HG02973 (cell line): ENCODE measurements around the gene CACNG7.
"Not testable (repeated sequence)": the region's sequence is repeated elsewhere in the genome, so short reads cannot be mapped to it uniquely, and the experiment has no call there.

Source experiments
- ATAC-seq: cut with Tn5 transposase; IDR thresholded peaks from one replicate; pipeline ENCODE4 v1.9.1; 2021; ENCODE audit warnings: moderate library complexity; ENCODE audit not compliant: unreplicated experiment

The CACNG7 gene

DNA sequence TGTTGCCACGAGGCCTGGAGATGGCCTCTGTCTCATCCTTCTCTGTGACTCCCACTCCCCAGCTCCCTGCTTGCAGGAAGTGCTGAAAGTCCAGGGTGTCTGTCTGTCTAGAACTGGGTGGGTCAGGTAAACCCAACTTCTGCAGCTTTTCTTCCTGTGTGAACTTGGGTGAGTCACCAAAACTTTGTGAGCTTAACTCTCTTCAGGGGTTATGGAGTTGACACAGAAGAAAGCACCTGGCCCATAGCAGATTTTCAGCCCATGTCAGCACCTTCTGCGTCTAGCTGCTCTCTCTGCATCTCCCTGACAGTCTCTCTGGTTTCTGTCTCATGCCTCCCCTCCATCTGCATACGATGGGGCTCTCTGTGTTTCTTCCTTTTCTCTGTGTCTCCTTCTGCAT, 4.2 kb upstream of the CACNG7 start:
- no peak for ATAC-seq

DNA sequence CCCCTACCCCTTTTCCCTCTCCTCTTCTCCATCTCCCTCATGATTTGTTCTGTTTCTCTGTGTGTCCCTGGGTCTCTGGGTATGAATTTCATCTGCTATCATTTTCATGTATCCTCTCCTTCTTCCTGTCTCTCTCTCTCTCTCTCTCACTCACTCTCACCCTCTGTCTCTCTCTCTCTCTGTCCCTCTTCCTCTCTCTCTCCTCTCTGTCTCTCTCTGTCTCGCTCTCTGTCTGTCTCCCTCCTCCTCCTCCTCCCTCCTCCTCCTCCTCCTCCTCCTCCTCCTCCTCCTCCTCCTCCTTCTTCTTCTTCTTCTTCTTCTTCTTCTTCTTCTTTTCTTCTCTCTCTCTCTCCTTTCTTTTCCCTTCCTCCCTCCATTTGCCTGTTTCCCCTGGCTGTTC, 3.3 kb upstream of the CACNG7 start:
- ATAC-seq = no peak

DNA sequence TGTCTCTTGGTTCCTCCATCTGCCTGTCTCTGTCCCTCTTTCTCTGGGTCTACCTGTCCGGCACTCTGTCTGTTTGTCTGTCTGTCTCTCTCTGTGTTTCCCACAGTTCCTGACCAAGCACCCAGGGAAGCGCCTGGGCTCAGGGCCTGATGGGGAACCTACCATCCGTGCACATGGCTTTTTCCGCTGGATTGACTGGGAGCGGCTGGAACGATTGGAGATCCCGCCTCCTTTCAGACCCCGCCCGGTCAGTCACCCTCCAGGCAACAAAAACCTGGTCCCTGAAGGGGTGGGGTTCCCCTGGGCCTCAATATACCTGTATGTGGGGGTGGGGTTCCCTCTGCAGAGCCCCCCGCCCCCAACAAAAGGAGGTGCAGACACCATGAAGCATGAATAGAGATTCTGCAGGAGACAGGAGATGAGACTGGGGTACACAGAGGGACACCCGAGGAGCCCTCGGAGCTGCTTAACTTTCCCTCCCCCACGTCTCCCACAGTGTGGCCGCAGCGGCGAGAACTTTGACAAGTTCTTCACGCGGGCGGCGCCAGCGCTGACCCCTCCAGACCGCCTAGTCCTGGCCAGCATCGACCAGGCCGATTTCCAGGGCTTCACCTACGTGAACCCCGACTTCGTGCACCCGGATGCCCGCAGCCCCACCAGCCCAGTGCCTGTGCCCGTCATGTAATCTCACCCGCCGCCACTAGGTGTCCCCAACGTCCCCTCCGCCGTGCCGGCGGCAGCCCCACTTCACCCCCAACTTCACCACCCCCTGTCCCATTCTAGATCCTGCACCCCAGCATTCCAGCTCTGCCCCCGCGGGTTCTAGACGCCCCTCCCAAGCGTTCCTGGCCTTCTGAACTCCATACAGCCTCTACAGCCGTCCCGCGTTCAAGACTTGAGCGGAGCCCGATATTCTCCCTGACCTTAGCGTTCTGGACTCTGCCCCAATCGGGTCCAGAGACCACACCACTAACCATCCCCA, 2.6 kb upstream of the CACNG7 start:
- ATAC-seq = no peak

DNA sequence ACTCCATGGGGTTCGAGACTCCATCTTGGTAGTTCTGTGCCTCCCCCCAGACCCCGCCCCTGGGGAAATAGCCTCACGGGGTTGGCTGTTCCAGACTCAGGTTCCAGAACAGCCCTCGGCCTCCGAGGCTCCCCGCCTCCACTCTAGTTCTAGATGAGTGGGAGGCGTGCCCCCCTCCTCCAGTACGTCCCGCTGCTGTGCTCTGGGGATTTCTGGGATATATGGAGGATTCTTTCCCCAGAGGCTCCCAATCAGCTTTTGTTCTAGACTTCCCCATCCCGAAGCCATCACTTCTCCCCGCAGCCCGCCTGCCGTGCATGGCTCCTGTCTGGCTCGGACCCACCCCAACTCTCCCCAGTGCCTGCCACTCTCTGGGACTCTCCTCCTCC, 1.9 kb upstream of the CACNG7 start:
- no peak for ATAC-seq

DNA sequence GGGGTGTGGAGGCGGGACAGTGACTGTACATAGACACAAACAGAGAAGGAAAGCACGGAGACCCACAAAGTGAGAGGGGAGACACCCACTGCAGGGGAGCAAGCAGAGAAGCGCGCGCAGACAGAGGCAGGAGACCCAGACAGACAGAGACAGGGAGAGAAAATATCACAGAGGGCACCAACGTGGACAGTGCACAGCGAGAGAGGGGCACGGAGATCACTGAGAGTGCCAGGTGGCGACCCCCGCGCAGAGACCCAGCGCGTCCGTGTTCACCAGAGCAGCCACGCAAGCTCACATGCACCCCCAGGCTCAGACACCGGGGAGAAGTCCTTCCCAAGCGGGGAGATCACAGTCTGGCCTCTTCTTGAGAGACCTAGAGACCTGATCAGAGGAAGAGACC, 1.4 kb upstream of the CACNG7 start:
- ATAC-seq = no peak

DNA sequence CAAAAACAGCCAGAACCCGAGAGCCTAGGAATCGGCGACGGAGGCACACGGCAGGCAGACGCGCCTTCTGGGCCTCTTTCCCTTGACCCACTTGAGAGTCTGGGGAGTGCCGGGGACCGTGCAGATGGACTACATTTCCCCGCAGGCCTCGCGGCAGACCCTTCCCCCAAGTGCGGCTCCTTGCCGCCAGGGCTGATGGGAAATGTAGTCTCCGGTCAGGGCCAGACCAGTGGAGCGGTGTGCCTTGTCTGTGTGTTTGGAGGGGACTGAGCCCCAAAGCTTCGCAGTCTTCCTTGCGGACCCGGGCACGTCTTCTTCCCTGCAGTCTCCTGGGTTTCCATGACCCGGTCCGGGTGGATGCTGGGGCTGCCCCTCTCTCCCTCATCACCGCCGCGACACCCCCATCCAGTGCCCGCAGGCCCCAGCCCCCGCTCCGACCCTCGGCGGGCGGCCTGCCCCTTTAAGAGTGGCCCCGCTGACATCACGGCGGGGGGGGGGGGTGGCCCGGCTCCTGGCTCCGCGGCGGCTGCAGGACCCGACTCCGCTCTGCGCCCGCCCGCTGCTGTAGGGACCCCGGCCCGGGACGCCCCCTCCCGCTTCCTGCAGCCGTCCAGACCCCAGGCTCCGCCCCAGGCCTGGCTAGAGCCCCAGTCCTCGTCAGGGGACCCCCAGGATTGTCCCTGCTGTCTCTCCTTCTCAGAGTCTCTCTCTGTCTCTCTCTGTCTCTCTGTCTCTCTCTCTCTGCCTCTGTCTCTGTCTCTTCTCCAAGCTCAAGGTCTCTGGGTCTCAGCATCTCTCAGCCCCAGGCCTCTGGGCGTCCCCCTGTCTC, 758 bp upstream of the CACNG7 start:
- ATAC-seq = no peak

DNA sequence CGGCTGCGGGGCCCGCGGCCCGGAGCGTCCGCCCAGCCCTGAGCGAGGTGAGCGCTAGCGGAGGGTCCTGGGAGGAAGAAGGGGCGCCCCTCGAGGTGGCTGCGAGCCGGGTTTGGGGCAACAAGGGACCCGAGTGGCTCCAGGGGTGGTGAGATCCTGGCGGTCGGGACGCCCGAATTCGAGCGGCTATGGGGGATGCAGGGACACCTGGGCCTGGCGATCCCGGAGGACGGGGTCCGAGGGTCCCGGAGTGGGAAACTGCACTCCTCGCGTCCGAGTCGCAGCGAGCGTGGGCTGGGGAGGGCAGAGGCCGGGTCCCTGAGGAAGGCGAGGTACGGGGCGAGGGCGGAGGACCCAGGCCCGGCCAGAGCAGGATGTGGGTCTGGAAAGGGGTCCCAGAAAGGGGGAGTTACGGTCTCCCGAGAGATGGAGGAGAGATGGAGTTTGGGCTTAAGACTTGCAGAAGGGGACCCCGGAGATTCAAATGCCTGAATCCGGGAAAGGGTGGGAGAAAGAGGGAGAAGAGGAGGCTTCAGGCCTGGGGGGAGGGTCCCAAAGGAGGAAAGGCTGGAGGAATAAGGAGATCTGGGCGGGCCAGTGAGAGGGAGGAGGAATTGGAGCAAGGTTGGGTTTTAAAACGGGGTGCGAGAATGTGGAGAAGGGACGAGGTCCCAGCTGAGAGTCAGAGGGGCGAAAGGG, 542 bp downstream of the CACNG7 start:
- no peak for ATAC-seq

DNA sequence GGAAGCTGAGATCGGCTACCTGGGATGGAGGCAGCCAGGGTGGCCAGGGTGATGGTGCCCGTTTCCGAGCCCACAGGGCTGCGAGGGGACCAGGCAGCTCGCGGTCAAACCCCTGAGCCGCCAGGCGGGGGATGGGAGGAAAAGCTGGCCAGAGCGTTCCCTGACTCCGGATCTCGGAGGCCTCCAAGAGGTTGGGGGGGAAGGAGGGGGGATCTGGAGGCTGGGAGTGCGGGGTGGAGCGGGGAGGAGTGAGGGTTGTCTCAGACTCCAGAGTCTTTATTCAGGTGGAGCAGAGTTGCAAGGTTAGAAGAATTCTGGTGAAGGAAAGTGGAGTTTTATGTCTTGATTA, 1.1 kb downstream of the CACNG7 start:
- no peak for ATAC-seq

DNA sequence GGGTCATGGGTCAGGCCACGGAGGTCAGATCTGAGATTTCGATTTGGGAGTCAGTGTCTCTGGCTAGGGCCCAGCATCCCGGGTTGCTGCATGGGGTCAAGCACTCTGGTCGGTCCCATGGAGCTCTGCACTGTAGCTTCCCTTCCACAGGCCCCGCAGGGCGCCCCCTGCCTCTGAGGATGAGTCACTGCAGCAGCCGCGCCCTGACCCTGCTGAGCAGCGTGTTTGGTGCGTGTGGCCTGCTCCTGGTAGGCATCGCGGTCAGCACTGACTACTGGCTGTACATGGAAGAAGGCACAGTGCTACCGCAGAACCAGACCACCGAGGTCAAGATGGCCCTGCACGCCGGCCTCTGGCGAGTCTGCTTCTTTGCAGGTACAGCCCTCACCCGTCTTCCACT, 3.6 kb downstream of the CACNG7 start:
- no peak for ATAC-seq

DNA sequence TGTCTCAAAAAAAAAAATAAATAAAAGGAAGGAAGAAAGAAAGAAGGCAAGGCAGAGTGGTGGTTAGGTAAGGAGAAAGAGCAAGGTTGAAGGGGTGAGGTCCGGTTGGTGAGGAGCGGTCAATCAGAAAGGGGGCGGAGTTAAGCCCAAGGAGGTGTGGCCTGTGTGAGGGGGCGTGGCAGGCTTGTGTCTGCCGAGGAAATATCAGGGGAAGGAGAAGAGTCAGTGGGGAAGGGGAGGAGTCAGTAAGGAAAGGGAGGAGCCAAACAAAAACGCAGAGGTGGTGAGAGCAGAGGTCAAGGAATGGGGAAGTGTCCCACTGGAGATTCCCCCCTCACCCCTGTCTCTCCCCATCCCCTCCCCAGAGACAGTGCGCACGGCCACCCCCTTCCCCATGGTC, 5.9 kb downstream of the CACNG7 start:
- ATAC-seq = no peak

DNA sequence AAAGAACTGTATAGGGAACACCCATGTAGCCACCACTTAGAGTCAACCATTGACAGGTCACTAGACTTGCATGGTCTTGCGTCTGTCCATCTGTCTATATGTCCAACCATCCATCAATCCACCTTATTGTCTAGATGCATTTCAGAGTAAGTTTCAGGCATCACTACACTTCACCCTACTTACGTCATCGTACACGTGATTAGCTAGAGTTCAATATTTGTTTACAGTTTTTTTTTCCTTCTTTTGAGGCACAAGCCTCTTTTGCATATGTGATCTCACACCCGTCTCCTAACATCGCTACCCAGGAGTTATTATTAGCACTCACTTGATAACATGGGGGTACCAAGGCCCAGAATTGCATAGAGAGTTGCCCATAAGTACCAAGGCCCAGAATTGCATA, 6.9 kb downstream of the CACNG7 start:
- ATAC-seq = no peak

DNA sequence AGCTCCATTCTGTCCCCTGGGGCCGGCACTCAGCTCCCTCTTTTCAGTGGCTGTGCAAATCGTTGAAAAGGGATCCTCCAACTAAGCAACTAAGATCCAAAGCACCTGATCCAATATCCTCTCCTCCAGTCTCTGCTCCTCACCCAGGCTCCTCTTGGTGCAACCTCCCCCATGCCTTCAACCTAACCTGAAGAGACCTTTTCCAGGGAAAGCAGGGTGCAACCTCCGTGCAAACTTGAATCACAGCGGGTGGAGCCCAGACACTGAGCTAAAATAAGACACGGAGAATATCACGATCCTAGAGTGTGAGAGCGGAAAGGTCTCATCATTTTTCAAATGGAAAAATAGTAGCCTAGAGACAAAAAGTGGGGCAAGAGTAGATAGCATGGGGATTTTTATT, 8.3 kb downstream of the CACNG7 start:
- ATAC-seq = no peak

DNA sequence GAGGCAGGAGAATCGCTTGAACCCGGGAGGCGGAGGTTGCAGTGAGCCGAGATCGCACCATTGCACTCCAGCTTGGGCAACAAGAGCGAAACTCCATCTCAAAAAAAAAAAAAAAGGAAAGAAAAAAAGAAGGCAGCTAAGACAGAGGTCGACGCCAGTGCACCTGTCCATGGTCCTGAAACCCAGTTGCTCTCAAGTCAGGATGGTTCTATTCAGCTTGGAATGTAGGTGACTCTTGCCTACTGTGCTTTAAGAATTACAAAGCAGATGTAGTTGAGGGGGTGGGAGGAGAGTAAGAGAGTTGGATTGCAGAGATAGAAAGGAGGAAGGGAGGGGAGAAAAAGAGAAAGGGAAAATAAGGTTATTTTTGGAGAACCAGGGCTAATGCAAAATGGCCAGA, 18.7 kb downstream of the CACNG7 start:
- no peak for ATAC-seq

DNA sequence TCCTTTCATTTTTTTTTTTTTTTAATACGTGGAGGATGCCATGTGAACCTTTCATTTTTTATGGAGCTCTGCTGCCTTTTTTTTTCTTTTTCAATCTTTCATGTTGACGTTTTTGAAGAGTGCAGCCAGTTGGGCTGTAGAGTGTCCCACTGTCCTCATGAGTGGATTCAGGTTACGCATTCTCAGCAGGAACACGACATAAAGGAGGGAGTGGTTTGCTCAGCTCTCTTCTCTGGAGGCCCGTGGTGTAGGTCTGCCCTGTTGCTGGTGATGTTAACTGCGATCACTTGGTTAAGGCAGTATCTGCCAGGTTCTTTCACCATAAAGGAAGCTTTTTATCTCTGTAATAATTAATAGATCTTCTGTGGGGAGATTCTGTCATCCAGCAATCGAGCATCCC, 27.0 kb downstream of the CACNG7 start:
- no peak for ATAC-seq

DNA sequence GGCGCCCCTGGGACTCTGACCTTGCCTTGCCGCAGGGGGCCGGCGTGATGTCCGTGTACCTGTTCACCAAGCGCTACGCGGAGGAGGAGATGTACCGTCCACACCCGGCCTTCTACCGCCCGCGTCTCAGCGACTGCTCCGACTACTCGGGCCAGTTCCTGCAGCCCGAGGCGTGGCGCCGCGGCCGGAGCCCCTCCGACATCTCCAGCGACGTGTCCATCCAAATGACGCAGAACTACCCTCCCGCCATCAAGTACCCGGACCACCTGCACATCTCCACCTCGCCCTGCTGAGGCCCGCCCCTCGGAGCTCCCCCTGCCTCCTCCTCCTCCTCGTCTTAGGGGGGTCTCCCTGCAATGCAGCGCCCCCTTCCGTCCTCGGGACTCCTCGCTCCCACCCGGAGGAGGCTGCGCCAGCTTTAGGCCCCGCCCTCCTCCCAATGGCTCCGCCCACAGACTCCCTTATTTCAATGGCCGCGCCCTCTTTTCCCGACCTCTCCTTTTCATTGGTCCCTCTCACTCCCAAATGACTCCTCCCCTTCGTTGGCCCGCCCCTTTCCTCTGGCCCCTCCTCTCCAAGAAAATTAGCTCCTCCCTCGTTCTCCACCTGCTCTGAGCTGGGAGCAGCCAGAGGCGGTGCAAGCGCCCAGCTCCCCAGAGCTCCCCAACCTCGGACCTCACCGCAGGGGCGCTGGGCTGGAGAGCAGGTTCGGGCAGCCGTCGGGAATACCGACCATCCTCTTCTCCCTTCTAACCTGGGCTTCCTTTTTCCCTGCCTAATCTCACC, 33.1 kb downstream of the CACNG7 start:
- no peak for ATAC-seq

DNA sequence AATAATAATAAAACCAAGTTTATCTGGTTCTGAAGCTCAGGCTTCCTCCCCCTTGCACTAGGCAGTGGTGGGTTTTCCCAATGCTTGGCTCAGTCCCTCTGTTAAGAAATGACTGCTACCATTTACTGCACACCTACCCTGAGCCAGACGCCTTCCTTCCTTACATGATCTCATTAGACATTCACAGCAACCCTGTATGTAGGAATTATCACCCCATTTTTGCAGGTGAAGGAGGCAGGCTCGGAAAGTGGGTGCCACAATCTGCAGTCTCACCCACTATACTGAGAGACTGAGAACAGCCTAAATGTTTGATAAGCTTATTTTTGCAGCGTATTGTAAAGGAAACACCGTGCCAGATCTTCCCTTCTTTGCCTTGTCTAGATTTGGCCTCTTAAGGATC, 35.3 kb downstream of the CACNG7 start:
- ATAC-seq = no peak

DNA sequence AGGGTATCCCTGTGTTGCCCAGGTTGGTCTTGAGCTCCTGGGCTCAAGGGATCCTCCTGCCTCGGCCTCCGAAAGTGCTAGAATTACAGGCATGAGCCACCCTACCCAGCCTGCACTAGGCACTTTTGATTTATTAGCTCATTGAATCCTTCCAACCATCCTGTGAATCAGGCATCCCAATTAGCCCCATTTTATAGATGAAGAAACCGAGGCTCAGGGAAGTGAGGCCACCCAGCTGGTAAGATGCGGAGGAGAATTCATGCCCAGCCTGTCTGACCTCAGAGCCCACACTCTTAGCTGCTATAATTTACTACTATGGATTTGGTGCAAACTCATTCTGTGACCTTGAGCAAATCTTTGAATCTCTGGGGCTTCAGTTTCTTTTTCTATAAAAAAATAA, 35.9 kb downstream of the CACNG7 start:
- no peak for ATAC-seq

DNA sequence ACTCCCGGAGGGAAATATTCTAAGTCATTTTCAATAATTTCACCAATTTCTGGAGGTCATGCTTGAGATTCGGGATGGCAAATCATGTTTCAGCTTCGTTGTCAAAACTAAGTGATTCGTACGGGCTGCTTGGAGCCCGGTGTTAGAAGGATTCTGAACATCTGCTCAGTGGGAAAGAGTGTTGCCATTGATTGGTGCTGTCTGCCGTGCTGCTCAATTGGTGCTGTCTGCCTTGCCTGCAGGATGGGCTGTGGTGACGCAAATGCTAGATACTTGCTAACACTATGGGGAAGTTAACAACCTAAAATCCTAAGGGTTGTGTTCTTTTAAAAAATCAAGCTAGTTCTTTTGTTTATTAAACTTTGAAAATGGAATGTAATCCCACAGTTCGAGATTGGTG, 36.4 kb downstream of the CACNG7 start:
- no peak for ATAC-seq

DNA sequence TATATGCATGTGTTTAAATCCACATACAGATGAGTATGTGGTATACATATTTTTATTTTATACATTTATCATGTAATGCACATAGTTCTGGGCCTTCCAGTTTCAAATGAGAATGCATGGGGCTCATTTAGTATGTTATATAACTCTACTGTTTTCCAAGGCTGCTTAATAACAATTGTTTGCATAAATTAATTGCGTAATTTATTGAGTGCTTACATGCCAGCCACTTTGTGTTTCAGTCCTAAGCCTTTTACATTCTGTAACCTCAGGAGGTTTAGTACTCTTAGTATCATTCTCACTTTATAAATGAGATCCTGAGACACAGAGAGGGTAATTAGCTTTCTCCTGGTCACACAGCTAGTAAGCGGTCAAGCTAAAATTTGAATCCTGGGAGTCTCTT, 36.9 kb downstream of the CACNG7 start:
- ATAC-seq = no peak

DNA sequence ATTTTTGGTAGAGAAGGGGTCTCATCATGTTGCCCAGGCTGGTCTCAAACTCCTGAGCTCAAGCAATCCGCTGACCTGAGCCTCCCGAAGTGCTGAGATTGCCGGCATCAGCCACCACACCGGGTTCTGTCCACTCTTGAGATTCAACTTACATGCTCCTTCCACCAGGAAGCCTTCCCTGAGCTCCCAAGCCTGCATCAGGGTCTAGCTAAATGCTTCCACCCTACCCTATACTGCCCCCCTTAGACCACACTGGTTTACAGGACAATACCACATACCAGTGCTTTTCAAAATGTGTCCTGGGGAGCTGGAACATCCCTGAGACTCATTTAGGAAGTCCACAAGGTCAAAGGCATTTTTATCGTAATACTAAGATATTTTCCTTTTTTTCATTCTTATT, 38.5 kb downstream of the CACNG7 start:
- no peak for ATAC-seq

DNA sequence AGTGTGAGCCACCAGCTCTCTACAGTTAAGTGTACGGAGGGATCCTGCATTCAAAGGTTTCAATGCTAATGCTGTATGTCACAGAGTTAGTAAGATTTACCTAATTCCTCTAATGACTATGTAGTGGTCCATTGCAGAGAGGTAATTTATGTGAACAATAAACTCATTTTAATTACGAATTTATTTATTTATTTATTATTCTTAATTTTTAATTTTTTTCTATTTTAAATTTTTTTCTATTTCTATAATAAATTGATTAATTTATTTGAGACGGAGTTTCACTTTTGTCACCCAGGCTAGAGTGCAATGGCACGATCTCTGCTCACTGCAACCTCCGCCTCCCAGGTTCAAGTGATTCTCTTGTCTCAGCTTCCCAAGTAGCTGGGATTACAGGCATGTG, 39.5 kb downstream of the CACNG7 start:
- not testable (repeated sequence) for ATAC-seq
